CD4-positive, alpha-beta T cell treated with Interleukin-17A for 4 hours (primary cell): ENCODE measurements around the gene CHRFAM7A.
"Not testable (repeated sequence)": the region's sequence is repeated elsewhere in the genome, so short reads cannot be mapped to it uniquely, and the experiment has no call there.

Source experiments
- DNase-seq: peaks from one replicate; pipeline ENCODE4 v3.0.0-alpha.2; 2020; ENCODE audit warnings: mixed read lengths

Gene CHRFAM7A

GRCh38 chr15:30392766-30393663 lies at the start of gene CHRFAM7A:
Gene CHRFAM7A, minus strand, starts transcription at chr15:30393540. Its CDS starts 10,189 bp downstream, at chr15:30383351.
- not testable (repeated sequence) for DNase-seq

DNA sequence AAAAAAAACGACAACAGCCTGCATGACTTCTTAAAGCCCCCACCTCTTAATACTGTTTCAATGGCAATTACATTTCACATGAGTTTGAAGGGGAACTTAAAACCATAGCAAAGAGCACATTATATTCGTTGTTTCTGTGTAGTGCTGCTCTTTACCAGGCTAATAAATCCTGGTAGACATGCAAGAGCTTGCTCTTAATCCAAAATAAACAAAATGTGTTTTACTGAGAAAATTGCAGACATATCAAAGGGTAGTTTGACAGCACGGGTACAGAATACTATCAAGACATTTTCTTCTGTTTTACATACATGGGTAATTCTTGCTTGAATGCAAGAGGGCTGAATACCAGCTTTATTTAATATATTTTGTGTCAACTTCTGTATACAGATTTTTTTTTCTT lies 45.0 kb upstream of the CHRFAM7A start:
- not testable (repeated sequence) for DNase-seq

DNA sequence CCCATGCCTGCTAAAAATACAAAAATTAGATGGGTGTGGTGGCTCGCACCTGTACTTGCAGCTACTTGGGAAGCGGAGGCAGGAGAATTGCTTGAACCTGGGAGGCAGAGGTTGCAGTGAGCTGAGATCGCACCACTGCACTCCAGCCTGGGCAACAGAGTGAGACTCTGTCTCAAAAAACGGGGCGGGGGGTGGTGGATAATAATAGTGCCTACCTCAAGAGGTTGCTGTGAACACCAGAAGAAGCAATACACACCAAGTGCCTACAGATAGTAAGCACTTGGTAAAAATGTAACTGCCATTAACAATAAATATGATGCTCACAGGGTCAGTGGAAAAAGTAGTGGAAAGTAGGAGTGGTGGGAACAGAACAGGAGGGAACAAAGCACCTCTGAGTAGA lies 42.5 kb upstream of the CHRFAM7A start:
- not testable (repeated sequence) for DNase-seq

- not testable (repeated sequence) for DNase-seq
These were observed 27.4 kb upstream of the CHRFAM7A start for GRCh38 chr15:30420723-30421122.

DNA sequence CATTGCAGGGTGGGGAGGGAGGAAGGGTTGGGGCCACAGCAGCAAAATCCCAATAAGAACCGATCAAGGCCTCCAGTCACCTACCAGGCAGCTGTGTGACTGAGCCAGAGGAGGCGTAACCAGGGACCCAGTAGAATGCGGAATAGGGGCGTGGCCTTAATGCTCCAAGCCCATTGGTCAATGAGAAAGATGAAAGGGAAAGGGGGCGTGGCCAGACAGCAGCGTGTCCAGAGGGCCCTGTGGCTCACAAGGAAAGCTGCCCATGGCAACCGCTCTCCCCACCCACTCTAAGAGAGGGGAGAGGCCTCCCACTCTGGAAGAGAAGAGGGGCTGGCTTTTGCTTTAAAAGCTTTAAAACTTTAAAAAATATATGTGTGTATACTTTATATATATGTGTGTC lies 20.8 kb upstream of the CHRFAM7A start, which contains the start of gene GOLGA8R:
Gene GOLGA8R (minus strand): TSS at position 101 of the 400 bp plus-strand sequence. CDS start 98 bp downstream, at position 3.
- not testable (repeated sequence) for DNase-seq

- DNase-seq, result not testable (repeated sequence)
These were observed 14.3 kb upstream of the CHRFAM7A start for GRCh38 chr15:30407636-30408035.

DNA sequence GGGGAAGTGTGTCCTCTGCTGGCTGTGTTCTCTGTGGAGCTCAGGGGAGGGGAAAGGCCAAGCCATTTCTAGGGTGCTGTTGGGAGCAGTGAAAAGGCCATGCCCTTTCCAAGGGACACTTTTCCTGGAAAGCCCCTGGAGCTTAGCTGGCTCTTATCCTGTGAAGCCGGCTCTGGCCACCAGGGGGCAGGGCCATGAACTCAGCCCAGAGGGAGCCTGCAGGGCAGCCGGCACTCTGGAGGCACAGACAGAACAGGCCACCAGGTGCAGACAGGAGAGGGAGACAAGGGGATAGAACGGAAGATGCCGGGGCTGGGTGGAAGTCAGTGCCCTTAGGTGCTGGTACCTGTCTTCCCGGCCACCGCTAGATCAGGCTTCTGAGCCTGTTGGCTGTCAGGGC lies 5.6 kb upstream of the CHRFAM7A start:
- DNase-seq, result not testable (repeated sequence)

DNA sequence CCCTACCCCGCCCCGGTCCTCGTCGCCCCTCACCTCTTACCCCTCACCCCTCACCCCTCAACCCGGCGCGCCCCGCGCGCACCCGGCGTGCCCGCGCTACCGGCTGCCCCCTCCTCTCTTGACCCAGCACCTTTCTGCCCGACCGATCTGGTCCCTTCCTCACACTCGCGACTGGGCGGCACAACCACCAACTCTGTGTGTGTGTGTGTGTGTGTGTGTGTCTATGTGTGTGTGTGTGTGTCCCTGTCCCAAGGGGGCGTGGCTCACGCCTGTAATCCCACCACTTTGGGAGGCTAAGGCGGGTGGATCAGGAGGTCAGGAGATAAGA lies 288 bp upstream of the CHRFAM7A start:
- DNase-seq, result not testable (repeated sequence)

DNA sequence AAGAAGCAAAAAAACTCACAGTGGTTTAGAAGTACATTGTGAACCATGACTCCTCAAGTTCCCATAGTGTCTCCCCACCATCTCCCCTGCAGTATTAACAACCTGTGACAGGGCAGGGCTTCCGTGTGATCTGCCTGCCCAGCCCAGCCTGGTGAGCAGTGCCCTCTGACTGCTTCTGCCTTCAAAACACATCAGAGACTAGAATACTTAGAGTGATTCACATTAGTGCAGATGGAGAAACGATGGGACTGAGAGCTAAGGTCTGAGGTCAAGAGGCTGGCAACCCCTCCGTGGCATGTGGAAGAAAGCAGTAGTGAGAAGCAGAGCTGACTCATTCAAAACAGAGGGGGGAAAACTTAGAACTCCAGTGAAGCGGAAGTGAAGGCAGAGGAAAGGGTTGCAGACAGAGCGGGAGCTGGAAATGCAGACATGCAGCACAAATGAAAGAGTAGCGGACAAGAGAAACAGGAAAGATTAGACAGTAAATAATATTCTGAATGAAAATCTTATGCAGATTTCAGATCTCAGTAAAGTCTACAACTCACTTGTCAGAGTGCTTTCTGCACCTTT lies 6.9 kb downstream of the CHRFAM7A start:
- DNase-seq, result not testable (repeated sequence)

DNA sequence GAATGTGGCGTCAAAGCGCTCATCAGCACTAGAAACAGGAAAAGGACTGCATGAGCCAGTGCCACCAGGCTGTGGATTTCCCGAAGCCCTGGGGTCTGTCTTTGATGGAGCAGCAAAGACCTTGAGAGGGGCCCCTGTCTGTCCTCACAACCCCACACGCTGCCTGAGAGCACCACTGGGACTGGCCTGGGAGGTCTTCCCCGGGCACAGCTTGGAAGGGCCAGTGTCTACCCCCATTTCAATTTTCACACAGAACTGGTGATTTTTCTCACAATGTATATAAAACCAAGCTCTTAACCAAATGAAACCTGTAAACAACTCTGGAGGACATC lies 16.3 kb downstream of the CHRFAM7A start:
- not testable (repeated sequence) for DNase-seq

- DNase-seq, result not testable (repeated sequence)
These were observed 16.8 kb downstream of the CHRFAM7A start for GRCh38 chr15:30376375-30377081.

DNA sequence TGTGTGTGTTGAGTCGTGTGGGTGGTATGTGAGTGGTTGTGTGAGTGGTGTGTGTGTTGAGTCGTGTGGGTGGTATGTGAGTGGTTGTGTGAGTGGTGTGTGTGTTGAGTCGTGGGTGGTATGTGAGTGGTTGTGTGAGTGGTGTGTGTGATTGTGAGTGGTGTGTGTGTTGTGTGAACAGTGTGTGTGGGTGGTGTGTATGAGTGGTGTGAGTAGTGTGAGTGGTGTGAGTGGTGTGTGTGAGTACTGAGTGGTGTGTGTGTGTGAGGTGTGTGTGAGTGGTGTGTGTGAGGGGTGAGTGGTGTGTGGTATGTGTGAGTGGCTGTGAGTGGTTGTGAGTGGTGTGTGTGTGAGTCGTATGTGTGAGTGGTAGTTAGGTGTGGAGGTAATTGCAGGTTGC lies 17.5 kb downstream of the CHRFAM7A start:
- DNase-seq, result not testable (repeated sequence)

GRCh38 chr15:30374862-30375261 lies 18.5 kb downstream of the CHRFAM7A start:
- DNase-seq, result not testable (repeated sequence)

- not testable (repeated sequence) for DNase-seq
These were observed 25.1 kb downstream of the CHRFAM7A start for GRCh38 chr15:30368271-30368670.

- DNase-seq, result not testable (repeated sequence)
These were observed 26.1 kb downstream of the CHRFAM7A start for GRCh38 chr15:30367246-30367645.

DNA sequence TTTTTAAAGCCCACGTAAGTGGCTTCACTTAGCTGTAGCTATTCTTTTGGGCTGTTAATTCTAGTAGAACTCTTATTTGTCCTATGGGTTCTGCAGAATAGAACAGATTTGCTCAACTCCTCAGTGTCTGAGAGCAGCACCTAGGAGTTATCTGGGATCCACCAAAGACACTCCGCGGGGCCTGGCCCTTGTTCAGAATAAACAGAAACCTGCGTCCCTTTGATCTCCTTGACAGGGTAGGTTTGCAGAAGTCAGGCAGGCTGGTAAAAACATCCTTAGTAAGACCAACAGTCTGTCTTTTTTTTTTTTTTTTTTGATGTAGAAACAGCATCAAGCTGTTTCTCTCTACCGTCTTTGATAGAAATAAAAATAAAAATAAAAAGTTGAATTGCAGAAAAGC lies 31.9 kb downstream of the CHRFAM7A start:
- DNase-seq, result not testable (repeated sequence)

- DNase-seq, result not testable (repeated sequence)
These were observed 32.4 kb downstream of the CHRFAM7A start for GRCh38 chr15:30360990-30361389.

DNA sequence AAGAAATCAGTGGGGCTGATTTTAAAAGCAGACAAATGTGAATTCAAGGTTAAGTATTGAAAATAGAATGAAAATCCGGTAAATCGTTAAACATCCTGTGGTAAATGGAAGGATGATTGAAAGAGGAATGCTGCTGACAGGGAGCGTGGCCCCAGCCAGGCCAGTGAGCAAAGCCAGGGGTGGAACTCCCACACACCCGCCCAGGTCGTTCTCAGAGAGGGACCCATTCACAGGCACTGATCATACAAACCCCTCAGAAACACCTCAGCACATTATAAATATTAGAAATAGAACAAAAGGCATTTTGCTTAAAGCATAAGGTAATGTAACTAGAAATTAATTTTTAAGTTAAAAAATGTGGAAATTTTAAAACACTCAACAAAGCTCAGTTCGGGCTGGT lies 38.3 kb downstream of the CHRFAM7A start:
- DNase-seq, result not testable (repeated sequence)

- DNase-seq, result not testable (repeated sequence)
These were observed 43.5 kb downstream of the CHRFAM7A start for GRCh38 chr15:30349803-30350202.

GRCh38 chr15:30336584-30336983 lies 56.8 kb downstream of the CHRFAM7A start:
- not testable (repeated sequence) for DNase-seq

- not testable (repeated sequence) for DNase-seq
These were observed 59.2 kb downstream of the CHRFAM7A start for GRCh38 chr15:30334152-30334551.

- DNase-seq, result not testable (repeated sequence)
These were observed 67.2 kb downstream of the CHRFAM7A start for GRCh38 chr15:30326145-30326544.

DNA sequence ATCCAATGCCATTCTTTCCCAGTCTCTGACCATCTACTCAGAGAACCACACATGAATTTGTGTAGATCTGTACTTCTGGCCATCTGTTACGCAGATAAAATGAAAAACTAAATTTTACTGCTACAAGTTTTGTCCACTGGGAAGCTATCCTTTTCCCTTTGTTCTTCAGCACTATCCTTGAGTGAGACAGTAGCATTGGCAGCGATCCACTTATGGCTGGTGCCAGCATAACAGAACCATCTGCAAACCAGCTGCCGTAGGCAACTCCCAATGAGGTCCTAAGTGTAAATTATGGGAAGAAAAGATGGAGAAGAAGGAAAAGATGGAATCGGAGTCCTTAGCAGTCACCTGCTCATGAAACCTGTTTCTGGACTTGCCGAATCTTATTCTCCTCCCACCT lies 72.3 kb downstream of the CHRFAM7A start:
- DNase-seq, result not testable (repeated sequence)
